Esophagus squamous epithelium (tissue), 4 donors: ENCODE measurements around the gene MLH1.

Source experiments
- POLR2A ChIP-seq, 4 donors: fragments of 450-650 bp; IDR thresholded peaks; one replicate each; pipeline ENCODE4 v1.6.1; 2017; ENCODE audit warnings: antibody characterized with exemption in 4 of 4, mild to moderate bottlenecking in 4 of 4, moderate library complexity in 3 of 4
- TF ChIP-seq, protein P1 (sequence below), 6 experiments: fragments of 450-650 bp in 4 of 6; fragments of 200-600 bp in 2 of 6; sonication (generic) in 2 of 6; IDR thresholded peaks; one replicate each; pipeline ENCODE4 v1.5.1; 2016 to 2019; ENCODE audit warnings: antibody characterized with exemption in 6 of 6, mild to moderate bottlenecking in 4 of 6, moderate library complexity in 4 of 6

DNA sequence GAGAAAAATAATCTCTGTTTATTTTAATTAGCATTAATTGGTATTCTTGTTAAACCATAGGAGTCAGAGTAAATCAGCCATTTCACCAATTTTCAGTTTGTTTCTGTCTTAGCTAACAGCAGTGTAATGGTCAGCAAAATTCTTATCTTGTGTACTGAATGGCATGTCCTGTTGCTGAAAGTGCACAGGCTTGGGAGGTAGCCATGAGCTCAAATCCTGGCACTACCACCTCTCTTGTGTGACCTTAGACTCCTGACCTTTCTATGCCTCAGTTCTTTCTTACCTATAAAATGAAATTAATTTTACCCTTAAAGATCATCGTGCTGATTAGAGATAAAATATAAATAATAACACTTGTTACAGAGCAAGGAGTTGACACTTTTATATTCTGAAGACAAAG, 35.8 kb downstream of the MLH1 start:
- TF ChIP-seq, protein P1, sequence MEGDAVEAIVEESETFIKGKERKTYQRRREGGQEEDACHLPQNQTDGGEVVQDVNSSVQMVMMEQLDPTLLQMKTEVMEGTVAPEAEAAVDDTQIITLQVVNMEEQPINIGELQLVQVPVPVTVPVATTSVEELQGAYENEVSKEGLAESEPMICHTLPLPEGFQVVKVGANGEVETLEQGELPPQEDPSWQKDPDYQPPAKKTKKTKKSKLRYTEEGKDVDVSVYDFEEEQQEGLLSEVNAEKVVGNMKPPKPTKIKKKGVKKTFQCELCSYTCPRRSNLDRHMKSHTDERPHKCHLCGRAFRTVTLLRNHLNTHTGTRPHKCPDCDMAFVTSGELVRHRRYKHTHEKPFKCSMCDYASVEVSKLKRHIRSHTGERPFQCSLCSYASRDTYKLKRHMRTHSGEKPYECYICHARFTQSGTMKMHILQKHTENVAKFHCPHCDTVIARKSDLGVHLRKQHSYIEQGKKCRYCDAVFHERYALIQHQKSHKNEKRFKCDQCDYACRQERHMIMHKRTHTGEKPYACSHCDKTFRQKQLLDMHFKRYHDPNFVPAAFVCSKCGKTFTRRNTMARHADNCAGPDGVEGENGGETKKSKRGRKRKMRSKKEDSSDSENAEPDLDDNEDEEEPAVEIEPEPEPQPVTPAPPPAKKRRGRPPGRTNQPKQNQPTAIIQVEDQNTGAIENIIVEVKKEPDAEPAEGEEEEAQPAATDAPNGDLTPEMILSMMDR (IDR thresholded peaks at IDR 0.05), result no peak
- TF ChIP-seq POLR2A (IDR thresholded peaks at IDR 0.05), result no peak
